HG02610 (cell line): ENCODE data around the gene TAT.
"Not testable (repeated sequence)": the region's sequence is repeated elsewhere in the genome, so short reads cannot be mapped to it uniquely, and the experiment has no call there.

ENCODE experiments used
- ATAC-seq: cut with Tn5 transposase; IDR thresholded peaks from one replicate; pipeline ENCODE4 v1.9.1; 2021; ENCODE audit warnings: mild to moderate bottlenecking, moderate library complexity; ENCODE audit not compliant: unreplicated experiment

TAT gene

GRCh38 chr16:71585318-71585703 is 8.4 kb upstream of the TAT start:
- no peak for ATAC-seq

- no peak for ATAC-seq
These were observed 7.8 kb upstream of the TAT start for GRCh38 chr16:71584543-71585317.

DNA sequence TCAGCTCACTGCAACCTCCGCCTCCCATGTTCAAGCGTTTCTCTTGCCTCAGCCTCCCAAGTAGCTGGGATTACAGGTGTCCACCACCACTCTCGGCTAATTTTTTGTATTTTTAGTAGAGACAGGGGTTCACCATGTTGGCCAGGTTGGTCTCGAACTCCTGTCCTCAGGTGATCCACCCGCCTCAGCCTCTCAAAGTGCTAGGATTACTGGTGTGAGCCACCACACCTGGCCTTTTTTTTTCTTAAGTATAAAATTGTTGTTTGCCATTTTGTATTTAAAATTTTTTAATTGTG is 5.6 kb upstream of the TAT start:
- ATAC-seq: not testable (repeated sequence)

DNA sequence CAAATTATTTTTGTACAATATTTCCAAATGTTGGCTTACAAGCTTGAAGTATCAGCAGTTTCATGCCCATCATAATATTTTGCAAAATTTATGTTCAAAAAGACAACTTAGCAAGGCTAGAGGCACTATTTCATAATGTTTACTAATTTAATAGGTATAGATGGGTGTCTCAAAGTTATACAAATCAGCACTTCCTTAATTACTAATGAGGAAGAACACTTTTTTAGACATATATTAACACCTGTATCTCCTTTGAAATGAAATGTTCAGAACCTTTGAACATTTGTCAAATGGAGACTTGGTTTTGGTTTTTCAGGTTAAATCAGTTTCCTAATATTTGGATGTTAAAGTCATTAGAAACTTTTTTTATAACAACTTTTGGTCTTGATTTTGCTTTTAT is 2.2 kb downstream of the TAT start:
- ATAC-seq: no peak

DNA sequence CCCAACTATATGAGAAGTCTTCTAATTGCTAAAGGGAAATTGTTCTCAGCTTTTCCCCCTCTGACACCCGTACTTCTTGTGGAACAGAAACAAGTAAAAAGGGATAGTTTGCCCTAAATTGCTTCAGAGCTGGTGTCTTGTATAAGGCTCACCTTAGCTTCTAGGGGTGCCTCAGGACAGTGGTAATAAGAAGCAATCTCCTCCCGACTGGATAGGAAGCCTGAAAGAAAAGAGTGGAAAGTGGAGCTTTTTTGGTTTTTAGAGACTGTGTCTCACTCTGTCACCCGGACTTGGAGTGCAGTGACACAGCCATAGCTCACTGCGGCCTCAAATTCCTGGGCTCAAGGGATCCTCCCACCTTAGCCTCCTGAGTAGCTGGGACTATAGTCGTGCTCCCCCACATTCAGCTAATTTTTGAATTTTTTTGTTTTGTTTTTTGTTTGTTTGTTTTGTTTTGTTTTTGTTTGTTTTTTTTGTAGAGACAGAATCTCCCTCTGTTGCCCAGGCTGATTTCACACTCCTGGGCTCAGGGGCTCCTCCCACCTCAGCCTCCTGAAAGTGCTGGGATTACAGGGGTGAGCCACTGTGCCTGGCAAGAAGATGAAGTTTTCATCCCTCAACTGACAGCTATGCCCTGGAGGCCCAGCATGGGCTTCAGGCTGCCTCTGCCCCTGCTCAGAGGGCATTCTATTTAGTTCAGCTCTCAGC is 3.4 kb downstream of the TAT start:
- ATAC-seq: no peak

DNA sequence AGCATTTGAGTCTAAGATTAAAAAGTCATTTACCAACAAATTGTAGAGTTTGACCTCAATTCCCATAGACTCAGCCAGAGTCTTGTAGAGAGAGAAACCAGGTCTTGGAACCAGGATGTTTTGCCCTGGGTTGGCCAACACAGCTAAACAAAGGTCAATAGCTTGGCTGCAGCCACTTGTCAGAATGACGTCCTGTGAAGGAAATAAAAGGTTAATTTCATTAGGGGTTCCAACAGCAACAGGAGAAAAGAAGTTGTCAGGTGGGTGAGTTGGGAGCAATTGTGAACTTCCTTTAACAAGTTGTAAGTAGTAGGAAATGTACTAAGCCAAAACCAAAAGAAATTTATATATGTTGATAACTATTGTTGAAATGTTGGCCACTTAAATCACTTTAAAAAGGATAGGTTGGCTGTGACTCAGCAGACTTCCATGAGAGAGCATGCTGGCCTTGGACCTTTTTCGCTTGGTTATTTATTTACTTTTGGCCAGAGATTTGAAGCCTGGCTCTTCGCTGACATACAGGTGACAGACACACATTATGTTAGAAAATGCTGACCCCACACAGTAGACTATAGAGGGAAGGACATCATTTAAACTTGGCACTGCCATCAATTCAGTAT is 4.3 kb downstream of the TAT start:
- no peak for ATAC-seq

- ATAC-seq: no peak
These were observed 6.7 kb downstream of the TAT start for GRCh38 chr16:71570144-71570543.

DNA sequence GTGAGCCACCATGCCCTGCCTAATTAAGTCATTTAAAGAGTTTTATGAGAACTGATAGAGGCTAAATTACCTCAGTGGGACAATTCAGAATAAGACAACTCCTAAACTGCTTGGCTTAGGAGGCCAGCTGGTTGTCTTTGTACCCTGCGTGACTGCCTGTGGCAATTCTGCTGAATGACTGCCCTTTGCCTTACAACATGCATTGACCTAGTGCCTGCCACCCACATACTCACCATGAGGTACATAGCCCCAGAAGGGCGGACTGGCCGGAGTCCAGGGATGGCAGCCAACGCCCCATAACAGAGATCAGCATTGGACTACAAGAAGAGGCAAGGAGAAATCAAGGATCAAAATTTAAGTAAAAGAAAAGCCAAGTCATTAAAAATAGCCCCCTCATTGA is 7.3 kb downstream of the TAT start:
- ATAC-seq: no peak

GRCh38 chr16:71568551-71568950 is 8.3 kb downstream of the TAT start:
- no peak for ATAC-seq

- ATAC-seq: no peak
These were observed 9.0 kb downstream of the TAT start for GRCh38 chr16:71567931-71568330.

- ATAC-seq: no peak
These were observed 10.8 kb downstream of the TAT start for GRCh38 chr16:71565812-71566700.

DNA sequence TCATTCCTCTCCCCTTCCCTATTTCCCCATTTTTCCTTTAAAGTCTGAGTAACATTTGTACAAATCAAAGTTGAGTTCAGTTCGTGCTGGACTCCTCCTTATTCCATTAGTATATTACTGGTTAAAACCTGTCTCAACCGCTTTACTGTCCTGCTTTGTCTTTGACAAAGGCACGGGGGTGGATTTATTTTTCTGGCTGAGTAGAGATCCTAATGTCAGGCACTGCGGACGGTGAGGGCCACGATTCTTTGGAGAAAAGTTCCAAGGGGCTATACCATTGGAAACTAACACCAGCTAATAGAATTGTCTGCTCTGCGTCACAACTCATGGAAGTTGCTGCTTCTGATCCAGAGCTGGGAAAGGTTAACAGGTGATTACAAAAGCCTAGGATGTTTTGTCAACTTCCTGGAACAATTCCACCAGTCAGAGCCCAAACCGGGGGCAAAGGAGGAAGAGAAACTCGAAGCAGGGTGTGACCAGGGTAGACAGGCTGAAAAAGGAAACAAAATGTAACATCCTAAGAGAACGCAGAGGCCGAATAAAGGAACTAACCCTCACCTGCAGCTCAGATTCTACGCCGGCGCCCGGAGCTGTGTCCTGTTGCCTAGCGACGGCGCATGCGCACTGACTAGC is 12.4 kb downstream of the TAT start:
- ATAC-seq: no peak

DNA sequence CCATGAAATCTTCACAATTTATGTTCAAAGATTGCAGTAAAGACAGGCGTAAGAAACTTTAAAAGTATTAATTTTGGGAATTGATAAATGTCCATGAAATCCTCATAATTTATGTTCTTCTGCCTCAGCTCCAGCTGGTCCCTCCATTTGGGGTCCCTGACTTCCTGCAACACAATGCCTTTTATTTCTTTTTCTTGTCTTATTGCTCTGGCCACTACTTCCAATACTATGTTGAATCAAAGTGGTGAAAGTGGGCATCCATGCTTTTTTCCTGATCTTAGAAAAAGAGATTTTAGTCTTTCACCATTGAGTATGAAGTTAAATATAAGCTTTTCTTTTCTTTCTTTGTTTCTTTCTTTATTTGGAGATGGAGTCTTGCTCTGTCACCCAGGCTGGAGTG is 14.3 kb downstream of the TAT start:
- ATAC-seq: no peak

DNA sequence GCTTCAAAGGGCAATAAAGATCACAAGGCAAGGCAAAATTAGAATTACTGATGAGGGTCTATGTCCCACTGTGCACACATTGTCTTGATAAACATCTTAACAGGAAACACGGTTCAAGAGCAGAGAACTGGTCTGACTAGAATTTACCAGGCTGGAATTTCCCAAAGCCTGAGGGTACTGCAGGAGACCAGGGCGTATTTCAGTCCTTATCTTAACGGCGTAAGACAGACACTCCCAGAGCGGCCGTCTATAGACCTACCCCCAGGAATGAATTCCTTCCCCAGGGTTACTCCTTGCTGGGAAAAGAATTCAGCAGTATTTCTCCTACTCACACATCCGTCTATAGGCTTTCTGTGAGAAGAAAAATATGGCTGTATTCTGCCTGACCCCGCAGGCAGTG is 15.0 kb downstream of the TAT start:
- not testable (repeated sequence) for ATAC-seq

DNA sequence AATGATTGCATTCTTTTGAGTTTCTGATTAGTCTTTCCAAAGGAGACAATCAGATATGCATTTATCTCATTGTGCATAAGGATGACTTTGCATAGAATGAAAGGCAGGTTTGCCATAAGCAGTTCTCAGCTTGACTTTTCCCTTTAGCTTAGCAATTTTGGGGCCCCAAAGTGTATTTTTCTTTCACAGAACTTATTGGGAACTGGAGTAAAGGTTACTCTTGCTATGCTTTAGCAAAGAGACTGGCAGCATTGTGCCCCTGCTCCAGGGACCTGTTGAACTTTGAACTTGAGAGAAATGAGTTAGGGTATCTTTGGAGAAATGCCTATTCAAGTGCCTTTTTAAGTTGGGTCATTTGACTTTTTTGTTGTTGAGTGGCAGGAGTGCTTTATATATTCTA is 17.0 kb downstream of the TAT start:
- ATAC-seq: no peak

- no peak for ATAC-seq
These were observed 18.8 kb downstream of the TAT start for GRCh38 chr16:71557954-71558582.

DNA sequence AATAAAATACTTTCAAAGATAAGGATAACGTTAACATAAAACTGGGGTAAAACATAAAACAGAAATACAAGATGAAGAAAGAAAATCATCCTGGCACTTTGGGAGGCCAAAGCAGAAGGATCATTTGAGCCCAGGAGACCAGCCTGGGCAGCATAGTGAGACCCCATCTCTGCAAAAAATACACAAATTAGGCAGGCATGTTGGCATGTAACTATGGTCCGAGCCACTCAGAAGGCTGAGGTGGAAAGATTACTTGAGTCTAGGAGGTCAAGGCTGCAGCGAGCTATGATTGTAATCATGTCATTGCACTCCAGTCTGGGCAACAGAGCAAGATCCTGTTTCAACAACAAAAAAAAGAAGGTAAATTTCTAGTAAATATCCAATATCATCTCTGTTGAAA is 19.6 kb downstream of the TAT start:
- ATAC-seq: no peak

DNA sequence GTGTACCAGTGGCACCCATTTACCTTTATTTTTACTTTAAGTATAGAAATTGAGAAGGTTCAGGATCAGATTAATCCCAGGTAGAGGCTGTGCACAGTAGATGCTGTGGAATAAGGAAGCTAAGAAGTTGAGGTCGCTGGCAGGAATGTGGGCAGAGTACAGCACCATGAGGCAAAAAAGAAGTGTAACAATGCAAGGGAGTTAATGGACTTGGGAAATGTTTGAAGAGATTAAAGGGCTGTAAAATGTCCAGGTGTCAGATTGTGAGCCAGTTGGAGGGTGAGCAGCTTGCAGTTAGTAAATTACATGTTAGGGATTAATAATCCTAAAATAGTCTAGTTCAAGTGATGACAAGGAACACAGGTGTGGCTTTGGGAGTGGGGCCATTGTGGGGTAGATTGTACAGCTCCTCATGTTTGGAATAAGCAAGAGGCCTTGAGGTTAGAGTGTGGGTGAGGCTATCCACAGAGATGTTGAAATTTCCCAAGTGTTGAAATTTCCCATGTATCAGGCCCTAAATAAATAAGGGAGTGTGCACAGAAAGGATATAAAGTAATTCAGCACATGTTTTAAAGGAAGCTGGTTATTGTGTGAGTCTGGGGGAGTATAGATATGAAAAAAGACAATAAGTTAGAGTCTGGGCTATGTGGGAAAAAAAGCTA is 21.5 kb downstream of the TAT start:
- no peak for ATAC-seq

DNA sequence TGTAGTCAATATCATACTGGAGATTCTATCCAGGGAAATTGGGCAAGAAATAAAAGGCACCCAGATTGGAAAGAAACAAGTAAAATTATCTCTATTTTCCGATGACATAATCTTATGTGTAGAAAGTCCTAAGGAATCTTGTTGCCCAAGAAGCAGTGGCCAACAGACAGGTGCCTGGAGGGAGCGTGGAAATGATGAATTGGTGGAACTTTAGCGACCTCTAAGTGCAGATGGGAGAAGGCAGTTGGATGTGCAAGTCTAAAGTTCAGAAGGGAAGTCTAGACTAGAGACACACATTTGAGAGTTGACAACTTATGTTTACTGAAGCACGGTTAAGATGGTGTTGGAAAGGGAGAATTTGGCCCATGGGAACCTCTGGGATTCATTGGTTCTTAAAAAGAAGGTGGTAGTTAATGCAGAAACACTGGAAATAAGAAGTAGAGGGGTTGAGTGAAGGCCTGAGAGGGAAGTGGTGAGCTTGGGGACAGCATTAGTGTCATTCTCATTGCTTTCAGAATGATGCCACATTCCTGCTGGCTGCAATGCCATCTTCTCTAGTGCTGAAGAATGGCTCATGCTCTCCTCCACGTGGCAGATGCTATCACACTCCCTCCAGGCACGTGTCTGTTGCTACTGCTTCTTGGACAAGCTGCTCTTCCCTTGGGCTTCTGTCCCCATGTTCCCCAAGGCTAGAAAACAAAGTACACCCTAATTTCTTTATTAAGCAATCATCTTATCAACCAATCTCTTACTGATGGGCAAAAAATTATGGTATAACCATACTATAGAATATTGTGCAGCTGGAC is 24.0 kb downstream of the TAT start:
- no peak for ATAC-seq
